ENCODE results near the gene THEMIS2. TPM values are rescaled to one million over a fixed set of nuclear protein-coding genes. Genes with fewer than 3 reads are reported as not detected.

Gene THEMIS2
- total RNA-seq, 1 experiment from 2014 or later = 66.1 TPM

DNA sequence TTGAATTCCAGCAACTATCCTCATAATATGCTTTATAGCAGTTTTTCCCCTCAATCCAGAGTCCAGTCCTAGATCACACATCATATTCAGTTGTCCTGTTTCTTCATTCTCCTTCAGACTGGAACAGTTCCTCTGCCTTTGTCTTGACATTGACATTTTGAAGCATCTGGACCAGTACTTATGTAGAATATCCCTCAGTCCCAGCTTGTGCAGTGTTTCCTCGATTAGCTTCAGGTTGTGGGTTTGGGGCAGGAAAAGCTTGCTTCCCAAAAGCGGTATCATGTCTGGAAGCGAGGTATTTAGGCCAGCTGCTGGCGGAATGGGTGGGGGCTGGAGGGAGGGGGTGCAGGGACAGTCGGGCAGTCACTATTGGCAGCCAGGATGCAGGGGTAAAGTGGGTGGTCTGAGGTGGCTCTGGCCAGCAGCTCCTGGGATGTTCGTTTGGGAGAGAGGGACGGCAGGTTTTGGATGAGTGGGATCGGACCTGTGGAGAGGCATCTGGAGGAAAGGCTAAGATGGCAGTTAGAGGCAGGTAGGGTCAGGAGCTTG, 6.5 kb downstream of the THEMIS2 start:
- in situ Hi-C loops (cut with HindIII; ENCODE audit: low pct_unique_long_range_greater_than_20kb, low sequenced_read_pairs) = no loop called here

DNA sequence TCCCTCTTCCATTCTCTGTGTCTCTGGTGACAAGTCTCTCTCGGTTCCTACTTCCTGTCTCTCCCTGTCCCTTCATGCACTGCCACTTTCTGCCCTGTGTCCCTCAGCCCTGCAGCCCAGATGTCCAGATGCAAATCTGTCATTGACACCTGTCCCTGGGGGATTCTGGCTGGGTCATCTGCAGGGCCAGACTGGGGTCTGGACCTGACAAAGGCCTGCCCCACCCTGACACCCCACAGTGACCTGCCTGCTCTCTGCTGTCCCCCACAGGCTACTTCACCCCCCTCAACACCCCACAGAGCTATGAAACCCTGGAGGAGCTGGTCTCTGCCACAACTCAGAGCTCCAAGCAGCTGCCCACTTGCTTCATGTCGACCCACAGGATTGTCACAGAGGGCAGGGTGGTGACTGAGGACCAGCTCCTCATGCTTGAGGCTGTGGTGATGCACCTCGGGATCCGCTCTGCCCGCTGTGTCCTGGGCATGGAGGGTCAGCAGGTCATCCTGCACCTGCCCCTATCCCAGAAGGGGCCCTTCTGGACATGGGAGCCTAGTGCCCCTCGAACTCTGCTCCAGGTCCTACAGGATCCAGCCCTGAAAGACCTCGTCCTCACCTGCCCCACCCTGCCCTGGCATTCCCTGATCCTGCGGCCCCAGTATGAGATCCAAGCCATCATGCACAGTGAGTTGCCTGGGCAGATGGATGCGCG, 7.2 kb downstream of the THEMIS2 start:
- DNase-seq (ENCODE audit: low read depth, low spot score) = no peak
- in situ Hi-C loops (cut with HindIII; ENCODE audit: low pct_unique_long_range_greater_than_20kb, low sequenced_read_pairs) = no loop called here

More for the DNA sequence above, 6.5 kb downstream of the THEMIS2 start:
- no peak for DNase-seq (ENCODE audit: low read depth, low spot score)

DNA sequence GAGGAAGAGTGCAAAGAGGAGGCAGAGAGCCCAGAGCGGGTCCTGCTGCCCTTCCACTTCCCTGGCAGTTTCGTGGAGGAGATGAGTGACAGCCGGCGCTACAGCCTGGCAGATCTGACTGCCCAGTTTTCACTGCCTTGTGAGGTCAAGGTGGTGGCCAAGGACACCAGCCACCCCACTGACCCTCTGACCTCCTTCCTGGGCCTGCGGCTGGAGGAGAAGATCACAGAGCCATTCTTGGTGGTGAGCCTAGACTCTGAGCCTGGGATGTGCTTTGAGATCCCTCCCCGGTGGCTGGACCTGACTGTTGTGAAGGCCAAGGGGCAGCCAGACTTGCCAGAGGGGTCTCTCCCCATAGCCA, 10.2 kb downstream of the THEMIS2 start:
- in situ Hi-C loops (cut with HindIII; ENCODE audit: low pct_unique_long_range_greater_than_20kb, low sequenced_read_pairs) = no loop called here
- DNase-seq (ENCODE audit: low read depth, low spot score) = no peak

DNA sequence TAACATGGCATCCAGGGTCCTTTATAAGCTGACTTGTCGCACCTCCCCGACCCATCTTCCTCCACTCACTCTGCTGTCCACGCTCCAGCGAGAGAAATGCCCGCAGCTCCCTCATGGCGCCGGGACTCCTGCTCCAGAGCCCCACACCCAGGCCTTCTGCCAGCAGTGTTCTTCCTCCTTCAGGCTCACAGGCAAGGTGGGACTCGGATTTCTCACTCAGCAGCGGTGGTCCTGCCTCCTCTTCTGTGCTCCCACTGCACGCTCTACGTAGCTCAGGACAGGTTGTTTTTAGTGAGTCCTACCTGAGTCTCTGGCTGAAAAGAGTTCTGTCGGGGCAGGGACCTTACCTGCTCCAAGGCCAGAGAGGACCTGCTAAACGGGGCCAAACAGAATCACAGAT, 11.2 kb downstream of the THEMIS2 start:
- no peak for DNase-seq (ENCODE audit: low read depth, low spot score)
- in situ Hi-C loops (cut with HindIII; ENCODE audit: low pct_unique_long_range_greater_than_20kb, low sequenced_read_pairs) = no loop called here

DNA sequence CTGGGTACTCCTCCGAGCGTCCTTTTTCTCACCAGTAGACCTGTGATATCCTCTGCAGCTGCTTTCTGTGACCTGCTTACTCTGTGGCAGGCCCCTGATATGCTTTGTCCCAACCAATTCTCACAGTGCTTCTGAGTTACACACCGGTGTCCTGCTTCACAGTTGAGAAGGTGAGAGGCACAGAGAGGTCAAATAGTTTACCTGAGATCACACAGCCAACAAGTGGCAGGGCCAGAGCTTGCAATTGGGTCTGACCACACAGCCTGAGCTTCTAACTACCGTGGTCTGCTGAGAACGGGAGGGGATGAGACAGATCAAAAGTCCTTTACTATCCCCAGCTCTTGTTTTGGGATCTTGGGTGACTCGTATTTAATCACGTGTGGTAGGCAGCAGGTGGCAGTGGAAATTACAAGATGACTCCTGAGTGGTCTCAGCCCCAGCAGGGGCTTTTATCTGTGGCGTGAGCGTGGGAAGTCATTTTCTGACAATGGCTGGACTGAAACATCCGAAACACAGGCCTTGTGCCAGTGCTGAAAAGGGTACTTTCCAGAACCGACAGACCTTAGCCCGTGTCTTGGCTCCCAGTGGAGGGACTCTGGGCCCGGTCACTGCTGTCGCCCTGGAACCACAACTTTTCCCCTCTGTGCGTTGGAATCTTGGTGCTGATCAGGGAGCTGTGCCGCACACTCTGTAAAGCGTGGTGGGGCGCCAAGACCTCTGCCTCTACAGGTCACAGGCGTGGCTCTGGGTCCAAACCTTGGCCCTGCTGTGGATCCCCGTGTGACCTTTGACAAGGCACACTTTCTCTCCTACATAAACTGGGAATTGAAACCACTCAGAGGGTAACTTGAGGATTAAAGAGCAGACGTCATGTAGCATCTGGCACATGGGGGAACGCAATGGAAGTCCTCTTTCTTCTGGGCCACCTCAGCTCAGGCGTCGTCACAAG, 11.9 kb downstream of the THEMIS2 start:
- in situ Hi-C loops (cut with HindIII; ENCODE audit: low pct_unique_long_range_greater_than_20kb, low sequenced_read_pairs) = no loop called here
- no peak for DNase-seq (ENCODE audit: low read depth, low spot score)

DNA sequence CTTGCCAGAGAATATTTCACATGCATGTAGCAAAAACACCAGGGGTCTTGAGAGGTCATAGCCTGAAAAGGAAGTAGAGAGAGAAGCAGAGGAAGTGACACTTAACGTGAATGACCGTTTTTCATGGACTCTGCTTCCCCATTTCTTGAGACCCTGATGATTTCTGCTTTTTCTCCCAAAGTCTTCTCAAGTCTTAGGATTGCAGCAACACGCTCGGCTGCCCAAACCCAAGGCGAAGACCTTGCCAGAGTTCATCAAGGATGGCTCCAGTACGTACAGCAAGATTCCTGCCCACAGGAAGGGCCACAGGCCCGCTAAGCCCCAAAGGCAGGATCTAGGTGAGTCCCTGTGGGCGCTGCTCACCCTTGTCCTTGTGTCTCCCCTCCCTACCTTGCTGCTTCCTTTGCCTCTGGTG, 12.8 kb downstream of the THEMIS2 start:
- DNase-seq (ENCODE audit: low read depth, low spot score) = no peak
- in situ Hi-C loops (cut with HindIII; ENCODE audit: low pct_unique_long_range_greater_than_20kb, low sequenced_read_pairs) = no loop called here

DNA sequence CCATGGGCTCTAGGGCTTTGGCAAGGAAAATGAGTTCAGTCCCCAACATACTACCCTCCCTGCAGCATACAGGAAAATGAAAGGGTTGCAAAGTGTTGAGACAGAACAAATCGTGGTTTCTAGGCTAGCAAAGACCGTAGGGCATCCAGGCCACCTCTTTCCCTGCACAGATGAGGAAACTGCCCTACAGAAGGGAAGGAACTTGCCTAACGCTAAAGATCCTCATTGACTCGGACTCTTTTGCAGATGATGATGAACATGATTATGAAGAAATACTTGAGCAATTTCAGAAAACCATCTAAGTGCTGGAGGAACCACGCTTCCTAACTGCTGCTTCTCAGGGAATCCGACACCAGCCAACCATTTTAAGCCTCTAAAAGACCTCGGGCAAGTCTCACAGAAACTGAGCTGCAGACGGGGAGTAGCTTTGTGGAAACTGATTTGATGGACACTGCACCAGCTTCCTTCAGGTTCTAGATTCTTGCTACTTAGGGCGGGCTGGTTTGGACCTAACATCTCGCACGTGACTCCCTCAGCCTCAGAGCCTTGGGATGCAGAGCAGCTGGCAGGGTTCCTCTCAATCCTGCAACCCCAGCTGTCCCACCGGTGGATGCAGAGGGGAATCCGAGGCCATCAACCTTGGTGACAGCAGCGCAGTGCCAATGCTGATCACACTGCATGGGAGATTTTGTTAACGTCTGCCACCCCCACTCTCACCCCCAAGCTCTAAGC, 13.4 kb downstream of the THEMIS2 start:
- no peak for DNase-seq (ENCODE audit: low read depth, low spot score)
- in situ Hi-C loops (cut with HindIII; ENCODE audit: low pct_unique_long_range_greater_than_20kb, low sequenced_read_pairs) = no loop called here

DNA sequence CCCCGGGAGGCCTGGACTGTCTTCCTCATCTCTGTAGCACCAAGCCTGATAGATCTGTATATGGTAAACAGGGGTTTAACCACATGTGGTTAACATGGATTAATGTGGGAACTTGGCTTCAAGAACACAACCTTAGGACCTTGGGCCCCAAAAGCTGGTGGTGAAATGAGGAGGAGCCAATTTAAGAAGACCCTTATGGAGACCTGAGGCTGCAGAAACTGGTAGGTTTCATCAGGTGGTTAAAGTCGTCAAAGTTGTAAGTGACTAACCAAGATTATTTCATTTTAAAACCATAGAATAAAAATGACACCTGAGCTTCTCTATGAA, 14.0 kb downstream of the THEMIS2 start:
- in situ Hi-C loops (cut with HindIII; ENCODE audit: low pct_unique_long_range_greater_than_20kb, low sequenced_read_pairs) = no loop called here
- no peak for DNase-seq (ENCODE audit: low read depth, low spot score)

DNA sequence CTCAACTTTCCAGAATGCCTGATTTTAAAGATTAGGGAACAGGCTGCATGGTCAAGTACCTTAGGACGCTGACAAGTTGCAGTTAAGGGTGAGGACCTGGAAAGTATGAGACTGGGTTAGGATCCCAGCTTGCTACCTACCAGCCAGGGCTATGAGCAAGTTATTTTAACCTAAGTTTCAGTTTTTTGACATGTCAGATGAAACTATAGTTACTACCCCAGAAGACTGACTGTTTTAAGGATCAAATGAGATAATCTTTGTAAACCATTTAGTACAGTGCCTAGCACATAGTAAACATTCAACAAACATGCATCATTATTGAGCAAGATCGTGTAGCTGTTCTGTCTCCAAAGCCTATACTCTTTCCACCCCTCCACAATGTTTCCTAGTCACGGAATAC, 14.4 kb downstream of the THEMIS2 start:
- DNase-seq (ENCODE audit: low read depth, low spot score) = no peak
- in situ Hi-C loops (cut with HindIII; ENCODE audit: low pct_unique_long_range_greater_than_20kb, low sequenced_read_pairs) = no loop called here

DNA sequence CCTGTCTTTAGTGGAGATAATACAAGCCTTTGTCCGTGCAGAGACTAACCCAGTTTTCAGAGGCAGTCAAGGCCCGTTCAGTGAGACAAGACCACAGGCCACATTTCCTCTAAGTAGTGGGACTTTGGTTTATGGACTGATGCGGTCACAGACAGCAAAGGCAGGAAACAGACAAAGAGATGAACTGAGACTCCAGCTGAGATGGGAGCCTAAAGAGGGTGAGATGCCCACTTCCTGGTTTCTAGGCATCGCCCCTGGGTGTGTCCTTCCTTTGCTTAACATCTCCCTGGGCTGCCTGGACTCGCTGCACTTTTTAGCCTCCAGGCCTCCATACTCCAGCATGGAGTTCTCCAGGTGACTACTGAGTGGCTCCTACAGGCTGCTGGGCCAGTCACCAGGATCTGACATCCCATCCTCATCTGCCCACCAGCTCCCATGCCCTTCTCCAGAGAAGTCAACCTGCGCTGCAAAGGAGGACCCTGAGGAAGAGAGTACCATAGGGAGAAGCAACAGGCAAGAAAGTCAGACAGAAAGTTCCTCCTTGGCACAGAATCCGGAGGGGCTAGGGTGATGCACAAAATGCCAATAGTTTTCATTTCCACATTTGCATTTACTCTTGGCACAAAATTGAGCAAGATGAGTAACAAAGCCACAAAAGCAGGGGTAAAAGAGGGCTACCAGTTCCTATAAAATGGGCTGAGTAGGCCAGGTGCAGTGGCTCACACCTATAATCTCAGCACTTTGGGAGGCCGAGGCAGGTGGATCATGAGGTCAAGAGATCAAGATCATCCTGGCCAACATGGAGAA, 15.1 kb downstream of the THEMIS2 start:
- in situ Hi-C loops (cut with HindIII; ENCODE audit: low pct_unique_long_range_greater_than_20kb, low sequenced_read_pairs) = no loop called here
- no peak for DNase-seq (ENCODE audit: low read depth, low spot score)

DNA sequence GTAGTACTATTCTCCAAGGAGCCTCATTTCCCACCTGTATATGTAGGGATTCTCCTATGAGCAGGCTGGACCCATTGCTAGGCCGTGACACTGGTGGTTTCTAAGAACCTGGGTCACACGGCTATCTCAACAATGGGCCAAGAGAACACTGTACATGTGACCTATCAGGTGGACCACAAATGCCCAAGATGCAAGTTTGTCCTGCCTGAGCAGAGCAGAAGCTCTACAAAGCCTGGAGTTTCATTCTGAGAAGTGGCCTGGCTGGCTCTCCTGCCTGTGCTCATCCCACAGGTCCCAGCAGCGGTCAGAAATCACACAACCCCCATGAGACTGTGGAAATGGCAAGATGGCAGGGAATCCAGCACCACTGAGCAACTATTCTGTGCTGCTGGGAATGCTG, 17.2 kb downstream of the THEMIS2 start:
- DNase-seq (ENCODE audit: low read depth, low spot score) = no peak
- in situ Hi-C loops (cut with HindIII; ENCODE audit: low pct_unique_long_range_greater_than_20kb, low sequenced_read_pairs) = no loop called here

DNA sequence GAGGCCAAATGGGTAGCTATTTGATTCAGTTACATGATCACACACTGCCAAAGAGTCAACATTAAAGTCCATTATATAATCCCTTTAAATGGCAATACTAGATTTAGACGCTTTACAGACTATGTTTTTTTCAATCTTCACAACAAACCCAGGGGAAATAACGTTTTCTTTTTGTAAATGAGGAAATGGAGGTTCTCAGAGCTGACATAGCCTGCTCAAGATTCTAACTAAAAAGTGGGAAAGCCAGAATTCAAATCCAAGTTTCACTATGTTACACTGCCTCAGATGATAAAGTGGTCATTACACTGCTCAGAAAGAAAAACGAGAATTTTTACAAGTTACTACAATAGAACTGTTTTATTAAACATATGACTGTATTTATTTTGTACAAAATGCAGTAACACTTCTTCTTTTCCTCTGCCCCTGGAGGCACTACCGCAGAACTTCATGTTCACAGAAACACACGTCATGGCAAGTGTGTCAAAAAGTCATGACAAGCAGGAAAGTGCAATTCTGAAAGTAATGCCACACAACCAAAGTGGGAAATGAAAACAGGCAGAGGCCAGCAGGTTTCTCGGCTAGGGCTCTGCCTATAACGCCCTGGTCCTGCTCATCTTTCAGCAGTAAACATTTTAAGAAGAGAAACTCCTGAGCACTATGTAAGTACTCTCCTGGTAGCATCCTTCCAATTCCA, 19.0 kb downstream of the THEMIS2 start:
- no peak for DNase-seq (ENCODE audit: low read depth, low spot score)
- in situ Hi-C loops (cut with HindIII; ENCODE audit: low pct_unique_long_range_greater_than_20kb, low sequenced_read_pairs) = no loop called here

DNA sequence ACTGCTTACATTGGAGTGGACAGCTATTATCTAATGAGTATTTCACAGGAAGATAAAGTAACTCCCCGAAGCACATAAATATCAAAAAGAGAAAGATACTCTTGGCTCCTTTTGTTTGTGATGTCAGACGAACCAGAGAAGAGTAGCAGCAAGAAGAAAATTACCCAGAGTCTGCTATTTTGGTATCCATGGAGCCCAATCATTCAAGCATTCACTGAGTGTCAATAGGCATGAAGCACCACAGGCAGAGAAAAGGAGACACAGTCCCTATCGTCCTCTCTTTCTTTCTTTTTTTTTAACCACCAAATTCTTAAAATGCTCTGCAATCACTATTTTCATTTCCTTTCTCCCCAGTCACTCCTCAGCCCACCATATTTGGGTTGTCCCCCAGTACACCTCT, 22.2 kb downstream of the THEMIS2 start:
- no peak for DNase-seq (ENCODE audit: low read depth, low spot score)

DNA sequence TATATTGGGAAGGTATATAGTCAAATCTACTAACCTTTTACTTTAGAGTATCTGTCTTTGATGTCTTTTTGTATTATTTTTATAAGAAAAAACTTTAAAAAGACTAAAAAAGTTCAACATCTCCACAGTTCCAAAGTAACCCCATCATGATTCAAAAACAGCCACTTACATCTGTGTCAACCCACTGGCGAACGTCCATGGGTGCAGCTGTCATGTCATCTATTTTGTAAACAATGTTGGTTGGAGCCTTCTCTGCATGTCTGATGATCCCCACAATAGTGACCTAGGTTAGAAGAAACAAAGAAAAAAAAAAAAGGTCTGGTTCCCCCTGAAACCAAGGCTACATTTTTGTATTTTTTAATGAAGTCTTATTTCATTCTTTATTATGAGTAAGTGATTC, 34.4 kb downstream of the THEMIS2 start:
- in situ Hi-C loops (cut with HindIII; ENCODE audit: low pct_unique_long_range_greater_than_20kb, low sequenced_read_pairs) = no loop called here
- no peak for DNase-seq (ENCODE audit: low read depth, low spot score)

More for the DNA sequence above, 22.2 kb downstream of the THEMIS2 start:
- in situ Hi-C loops (cut with HindIII; ENCODE audit: low pct_unique_long_range_greater_than_20kb, low sequenced_read_pairs) = no loop called here

DNA sequence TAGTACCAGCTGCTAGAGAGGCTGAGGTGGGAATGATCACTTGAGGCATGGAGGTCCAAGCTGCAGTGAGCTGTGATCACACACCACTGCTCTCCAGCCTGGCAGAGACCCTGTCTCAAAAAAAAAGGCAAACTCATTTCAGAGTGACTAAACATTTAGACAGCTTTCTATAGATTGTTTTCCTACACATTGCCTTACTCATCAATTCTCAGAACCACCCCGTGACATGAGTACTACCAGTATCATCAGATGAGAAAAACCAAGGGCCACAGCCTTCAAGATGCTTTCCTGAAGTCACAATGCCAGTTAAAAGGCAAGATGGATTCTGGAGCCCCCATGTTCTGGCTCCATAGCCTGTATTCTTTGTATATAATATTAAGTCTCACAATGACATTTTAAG, 40.1 kb downstream of the THEMIS2 start:
- in situ Hi-C loops (cut with HindIII; ENCODE audit: low pct_unique_long_range_greater_than_20kb, low sequenced_read_pairs) = no loop called here
- DNase-seq (ENCODE audit: low read depth, low spot score) = no peak

DNA sequence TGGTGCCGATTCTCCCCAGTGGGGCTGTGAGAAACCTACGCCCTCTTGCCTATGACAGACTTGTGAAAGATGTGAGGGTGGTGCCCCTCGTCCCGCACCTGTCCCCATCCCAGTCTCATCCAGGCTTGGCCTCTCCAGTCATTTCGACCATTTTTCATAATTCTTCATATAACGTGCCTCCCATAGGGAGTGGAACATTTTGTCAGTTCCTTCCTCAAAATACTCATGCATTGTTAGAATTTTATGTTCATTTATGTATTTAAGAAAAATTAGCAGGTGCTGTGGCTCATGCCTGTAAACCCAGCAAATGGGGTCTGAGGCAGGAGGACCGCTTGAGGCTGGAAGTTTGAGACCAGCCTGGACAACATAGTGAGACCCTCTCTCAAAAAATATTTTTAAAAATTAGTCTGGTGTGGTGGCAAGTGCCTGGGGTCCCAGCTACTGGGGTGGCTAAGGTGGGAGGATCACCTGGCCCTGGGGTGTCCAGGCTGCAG, 42.8 kb downstream of the THEMIS2 start:
- in situ Hi-C loops (cut with HindIII; ENCODE audit: low pct_unique_long_range_greater_than_20kb, low sequenced_read_pairs) = no loop called here
- no peak for DNase-seq (ENCODE audit: low read depth, low spot score)

DNA sequence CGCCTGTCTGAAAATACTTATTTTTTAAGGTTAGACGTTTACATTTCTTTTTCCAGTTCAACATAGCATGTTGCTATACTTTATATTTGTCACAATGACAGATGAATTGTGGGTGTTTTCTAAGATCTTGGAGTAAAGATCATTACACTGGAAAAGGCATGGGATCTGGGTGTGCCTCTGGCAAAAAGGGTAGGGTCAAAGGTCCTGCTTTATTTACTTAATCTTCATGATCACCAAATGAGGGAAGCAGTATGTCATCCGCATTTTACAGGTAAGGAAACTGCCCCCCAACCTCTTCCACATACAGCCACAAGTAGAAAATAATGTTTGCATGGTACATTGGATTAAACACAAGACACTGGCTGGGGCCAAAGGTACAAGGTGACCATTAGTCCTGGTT, 49.9 kb downstream of the THEMIS2 start:
- DNase-seq (ENCODE audit: low read depth, low spot score) = no peak
- in situ Hi-C loops (cut with HindIII; ENCODE audit: low pct_unique_long_range_greater_than_20kb, low sequenced_read_pairs) = no loop called here

Data from SK-MEL-5 (cell line).